Measurements from ENCODE around the gene HMGN5.

Gene HMGN5

DNA sequence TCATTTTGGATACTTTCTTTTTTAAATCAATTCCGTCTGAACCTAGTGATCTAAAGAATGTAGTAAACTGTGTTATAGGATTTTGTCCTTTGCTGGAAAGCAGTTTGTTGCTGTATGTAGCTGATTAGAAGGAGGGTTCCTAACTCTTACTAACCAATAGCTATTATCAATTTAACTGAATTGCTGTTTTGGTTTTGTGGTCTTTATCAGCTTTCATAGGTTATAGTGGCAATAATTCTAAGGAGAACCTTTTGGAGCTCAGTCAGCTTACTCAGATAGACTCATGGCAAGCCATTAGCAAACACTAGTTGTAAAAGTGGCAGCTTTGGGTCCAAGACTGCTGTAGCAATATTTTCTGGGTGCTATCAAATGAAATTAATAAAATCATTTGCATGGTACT is 29.8 kb upstream of the HMGN5 start:
- no peak for DNase-seq (ENCODE audit: low read depth)
- TF ChIP-seq, protein P1, sequence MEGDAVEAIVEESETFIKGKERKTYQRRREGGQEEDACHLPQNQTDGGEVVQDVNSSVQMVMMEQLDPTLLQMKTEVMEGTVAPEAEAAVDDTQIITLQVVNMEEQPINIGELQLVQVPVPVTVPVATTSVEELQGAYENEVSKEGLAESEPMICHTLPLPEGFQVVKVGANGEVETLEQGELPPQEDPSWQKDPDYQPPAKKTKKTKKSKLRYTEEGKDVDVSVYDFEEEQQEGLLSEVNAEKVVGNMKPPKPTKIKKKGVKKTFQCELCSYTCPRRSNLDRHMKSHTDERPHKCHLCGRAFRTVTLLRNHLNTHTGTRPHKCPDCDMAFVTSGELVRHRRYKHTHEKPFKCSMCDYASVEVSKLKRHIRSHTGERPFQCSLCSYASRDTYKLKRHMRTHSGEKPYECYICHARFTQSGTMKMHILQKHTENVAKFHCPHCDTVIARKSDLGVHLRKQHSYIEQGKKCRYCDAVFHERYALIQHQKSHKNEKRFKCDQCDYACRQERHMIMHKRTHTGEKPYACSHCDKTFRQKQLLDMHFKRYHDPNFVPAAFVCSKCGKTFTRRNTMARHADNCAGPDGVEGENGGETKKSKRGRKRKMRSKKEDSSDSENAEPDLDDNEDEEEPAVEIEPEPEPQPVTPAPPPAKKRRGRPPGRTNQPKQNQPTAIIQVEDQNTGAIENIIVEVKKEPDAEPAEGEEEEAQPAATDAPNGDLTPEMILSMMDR (IDR thresholded peaks at IDR 0.05; ENCODE audit: insufficient read depth, low read depth, low read length, missing control alignments), result no peak
- H3K4me3 ChIP-seq (ENCODE audit: low read length), result no peak overlapping the region

DNA sequence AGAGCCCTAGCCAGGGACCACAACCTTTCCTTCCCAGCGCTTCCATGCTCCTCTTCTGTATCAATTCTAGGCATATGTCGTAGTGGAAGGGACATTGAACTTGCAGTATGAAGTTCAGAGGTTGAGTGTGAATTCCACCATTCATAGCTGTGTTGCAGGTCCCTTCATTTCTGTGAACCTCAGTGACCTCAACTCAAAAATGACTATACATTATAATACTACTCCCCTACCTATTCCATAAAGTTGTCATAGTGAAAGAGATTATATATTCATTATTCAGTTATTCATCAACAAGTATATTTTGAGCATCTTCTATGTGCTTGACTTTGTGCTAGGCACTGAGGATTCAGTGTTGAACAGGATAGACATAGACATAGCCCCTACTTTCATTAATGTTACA is 28.2 kb upstream of the HMGN5 start:
- H3K4me3 ChIP-seq (ENCODE audit: low read length), result no peak overlapping the region
- TF ChIP-seq, protein P1 (IDR thresholded peaks at IDR 0.05; ENCODE audit: insufficient read depth, low read depth, low read length, missing control alignments), result no peak
- no peak for DNase-seq (ENCODE audit: low read depth)

DNA sequence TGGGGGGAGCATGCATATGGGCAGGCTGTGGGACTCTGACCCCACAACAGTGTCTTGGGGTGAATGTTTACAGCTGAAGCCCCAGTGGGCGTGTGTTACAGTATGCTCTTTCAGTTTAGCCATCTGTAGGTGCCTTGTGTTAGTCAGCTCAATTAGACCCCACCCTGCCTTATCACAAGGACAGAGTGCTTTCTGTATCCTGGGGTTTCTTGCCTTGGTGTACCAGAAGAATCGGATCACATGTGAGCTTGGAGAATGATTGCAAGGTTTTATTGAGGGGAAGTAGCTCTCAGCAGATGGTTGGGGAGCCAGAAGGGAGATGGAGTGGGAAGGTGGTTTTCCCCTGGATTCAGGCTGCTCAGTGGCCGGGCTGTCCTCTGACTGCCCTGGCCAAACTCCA is 27.5 kb upstream of the HMGN5 start:
- no peak overlapping the region for H3K4me3 ChIP-seq (ENCODE audit: low read length)
- TF ChIP-seq, protein P1 (IDR thresholded peaks at IDR 0.05; ENCODE audit: insufficient read depth, low read depth, low read length, missing control alignments), result no peak

DNA sequence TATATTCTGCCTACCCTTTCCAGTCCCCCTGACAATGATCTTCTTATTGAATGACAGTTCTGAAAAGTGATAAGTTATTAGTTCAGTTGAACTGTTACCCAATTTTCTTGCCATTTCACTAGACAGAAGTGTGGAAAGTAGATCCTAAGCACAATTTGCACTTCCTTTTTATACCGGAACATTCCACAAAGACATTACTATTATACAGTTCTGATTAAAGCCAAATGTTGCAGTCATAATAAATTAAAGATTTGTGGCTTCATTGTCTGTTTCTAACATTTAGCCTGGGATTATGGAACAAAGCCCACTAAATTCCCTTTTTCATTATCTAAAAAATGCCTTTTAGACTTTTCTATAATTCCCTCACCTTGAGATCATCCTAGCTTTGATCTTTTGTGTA is 14.0 kb upstream of the HMGN5 start:
- H3K4me3 ChIP-seq (ENCODE audit: low read length), result no peak overlapping the region
- TF ChIP-seq, protein P1 (IDR thresholded peaks at IDR 0.05; ENCODE audit: insufficient read depth, low read depth, low read length, missing control alignments), result no peak
- DNase-seq (ENCODE audit: low read depth), result no peak

More for the DNA sequence above, 27.5 kb upstream of the HMGN5 start:
- DNase-seq (ENCODE audit: low read depth), result no peak

DNA sequence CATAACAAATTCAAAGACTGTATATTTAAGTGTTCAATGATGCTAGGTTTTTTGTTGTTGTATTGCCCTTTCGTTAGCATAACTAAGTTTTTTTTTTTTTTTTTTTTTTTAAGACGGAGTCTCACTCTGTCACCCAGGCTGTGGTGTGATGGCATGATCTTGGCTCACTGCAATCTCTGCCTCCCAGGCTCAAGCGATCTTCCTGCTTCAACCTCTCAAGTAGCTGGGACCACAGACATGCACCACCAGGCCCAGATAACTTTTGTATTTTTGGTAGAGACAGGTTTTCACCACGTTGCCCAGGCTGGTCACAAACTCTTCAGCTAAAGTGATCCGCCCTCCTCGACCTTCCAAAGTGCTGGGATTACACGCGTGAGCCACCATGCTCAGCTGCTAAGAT is 7.2 kb upstream of the HMGN5 start:
- TF ChIP-seq, protein P1 (IDR thresholded peaks at IDR 0.05; ENCODE audit: insufficient read depth, low read depth, low read length, missing control alignments), result no peak
- H3K4me3 ChIP-seq (ENCODE audit: low read length), result no peak overlapping the region
- no peak for DNase-seq (ENCODE audit: low read depth)

DNA sequence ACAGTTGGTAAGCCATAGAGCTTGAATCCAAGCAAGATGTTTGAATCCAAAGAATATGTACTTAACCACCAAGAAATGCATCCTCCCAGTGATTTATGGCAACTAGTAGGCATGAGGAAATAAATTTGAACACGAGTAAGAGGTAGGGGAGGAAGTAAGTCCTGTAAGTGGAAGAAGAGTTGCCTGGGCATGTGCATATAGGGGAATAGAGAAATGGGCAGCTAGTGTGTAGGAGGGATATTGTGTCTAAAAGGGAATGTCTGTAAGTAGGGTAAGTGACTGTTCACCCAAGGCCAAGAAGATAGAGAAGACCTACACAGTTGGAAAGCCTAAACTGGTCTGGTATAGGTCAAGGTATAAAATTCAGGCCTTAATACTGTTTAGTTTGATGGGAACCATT is 4.8 kb upstream of the HMGN5 start:
- DNase-seq (ENCODE audit: low read depth), result no peak
- TF ChIP-seq, protein P1 (IDR thresholded peaks at IDR 0.05; ENCODE audit: insufficient read depth, low read depth, low read length, missing control alignments), result no peak
- H3K4me3 ChIP-seq (ENCODE audit: low read length), result no peak overlapping the region

DNA sequence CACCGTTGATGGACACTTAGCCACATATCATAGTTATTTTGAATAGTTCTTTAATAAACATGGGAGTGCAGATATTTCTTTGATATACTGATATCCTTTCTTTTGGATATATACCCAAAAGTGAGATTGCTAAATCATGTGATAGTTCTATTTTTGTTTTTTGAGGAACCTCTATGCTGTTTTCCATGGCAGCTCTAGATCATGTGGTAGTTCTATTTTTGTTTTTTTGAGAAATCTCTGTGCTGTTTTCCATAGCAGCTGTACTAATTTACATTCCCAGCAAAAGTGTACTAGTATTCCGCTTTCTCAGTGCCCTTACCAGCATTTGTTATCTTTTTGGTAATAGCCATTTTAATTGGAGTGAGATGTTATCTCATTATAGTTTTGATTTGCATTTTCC is 3.8 kb upstream of the HMGN5 start:
- no peak overlapping the region for H3K4me3 ChIP-seq (ENCODE audit: low read length)
- no peak for DNase-seq (ENCODE audit: low read depth)
- TF ChIP-seq, protein P1 (IDR thresholded peaks at IDR 0.05; ENCODE audit: insufficient read depth, low read depth, low read length, missing control alignments), result no peak
